ENCODE results near the gene GALNT13. TPM values are rescaled to one million over a fixed set of nuclear protein-coding genes. Genes with fewer than 3 reads are reported as not detected.

GALNT13 gene
- total RNA-seq, 1 donor from 2014 or later: 7.2 TPM

GRCh38 chr2:154338352-154338967 lies 466.7 kb downstream of the GALNT13 start:
- Mint-ChIP-seq H3K36me3 (ENCODE audit: insufficient read depth) (no peaks in the 10 kb centered on the region), H3K27ac (no peak overlapping the region), H3K4me3 (ENCODE audit: low read depth) (no peak overlapping the region), H3K4me1 (ENCODE audit: low read depth) (no peaks in the 10 kb centered on the region), H3K9me3 (ENCODE audit: low read depth) (no peaks in the 10 kb centered on the region), H3K27me3 (no peaks in the 10 kb centered on the region)
- DNase-seq (ENCODE audit: low spot score, unreplicated experiment): no peak
- no peak for TF ChIP-seq CTCF (IDR thresholded peaks at IDR 0.05; ENCODE audit: unreplicated experiment)

GRCh38 chr2:154343282-154343681 lies 471.6 kb downstream of the GALNT13 start:
- DNase-seq (ENCODE audit: low spot score, unreplicated experiment): no peak
- Mint-ChIP-seq H3K36me3 (ENCODE audit: insufficient read depth) (no peaks in the 10 kb centered on the region), H3K4me1 (ENCODE audit: low read depth) (no peaks in the 10 kb centered on the region), H3K27me3 (no peaks in the 10 kb centered on the region), H3K4me3 (ENCODE audit: low read depth) (no peak overlapping the region), H3K9me3 (ENCODE audit: low read depth) (no peaks in the 10 kb centered on the region), H3K27ac (no peak overlapping the region)
- no peak for TF ChIP-seq CTCF (IDR thresholded peaks at IDR 0.05; ENCODE audit: unreplicated experiment)

GRCh38 chr2:154350911-154351310 lies 479.2 kb downstream of the GALNT13 start:
- H3K4me1 Mint-ChIP-seq (ENCODE audit: low read depth): no peaks in the 10 kb centered on the region
- no peaks in the 10 kb centered on the region for H3K36me3 Mint-ChIP-seq (ENCODE audit: insufficient read depth)
- no peak for TF ChIP-seq CTCF (IDR thresholded peaks at IDR 0.05; ENCODE audit: unreplicated experiment)
- no peak overlapping the region for H3K27ac Mint-ChIP-seq
- H3K27me3 Mint-ChIP-seq: no peaks in the 10 kb centered on the region
- H3K9me3 Mint-ChIP-seq (ENCODE audit: low read depth): peaks cover 7% of the 10 kb centered on the region
- H3K4me3 Mint-ChIP-seq (ENCODE audit: low read depth): no peak overlapping the region
- no peak for DNase-seq (ENCODE audit: low spot score, unreplicated experiment)

GRCh38 chr2:154361276-154361675 lies 489.6 kb downstream of the GALNT13 start:
- Mint-ChIP-seq H3K27me3 (no peaks in the 10 kb centered on the region), H3K36me3 (ENCODE audit: insufficient read depth) (peaks cover 2% of the 10 kb centered on the region), H3K9me3 (ENCODE audit: low read depth) (no peaks in the 10 kb centered on the region), H3K27ac (no peak overlapping the region), H3K4me3 (ENCODE audit: low read depth) (no peak overlapping the region), H3K4me1 (ENCODE audit: low read depth) (no peaks in the 10 kb centered on the region)
- no peak for DNase-seq (ENCODE audit: low spot score, unreplicated experiment)
- TF ChIP-seq CTCF (IDR thresholded peaks at IDR 0.05; ENCODE audit: unreplicated experiment): no peak

- Mint-ChIP-seq H3K9me3 (ENCODE audit: low read depth) (no peaks in the 10 kb centered on the region), H3K27me3 (no peaks in the 10 kb centered on the region), H3K36me3 (ENCODE audit: insufficient read depth) (peaks cover 2% of the 10 kb centered on the region), H3K4me3 (ENCODE audit: low read depth) (no peak overlapping the region), H3K27ac (no peak overlapping the region), H3K4me1 (ENCODE audit: low read depth) (no peaks in the 10 kb centered on the region)
- DNase-seq (ENCODE audit: low spot score, unreplicated experiment): no peak
- no peak for TF ChIP-seq CTCF (IDR thresholded peaks at IDR 0.05; ENCODE audit: unreplicated experiment)
Measured at GRCh38 chr2:154368153-154368552, 496.4 kb downstream of the GALNT13 start.

Data from progenitor cell of endocrine pancreas (in vitro differentiated cells).